ENCODE measurements around the gene CFAP299.
A peak's percentile ranks its signal among the peaks of the same experiment; 100 is the strongest.

The CFAP299 gene

DNA sequence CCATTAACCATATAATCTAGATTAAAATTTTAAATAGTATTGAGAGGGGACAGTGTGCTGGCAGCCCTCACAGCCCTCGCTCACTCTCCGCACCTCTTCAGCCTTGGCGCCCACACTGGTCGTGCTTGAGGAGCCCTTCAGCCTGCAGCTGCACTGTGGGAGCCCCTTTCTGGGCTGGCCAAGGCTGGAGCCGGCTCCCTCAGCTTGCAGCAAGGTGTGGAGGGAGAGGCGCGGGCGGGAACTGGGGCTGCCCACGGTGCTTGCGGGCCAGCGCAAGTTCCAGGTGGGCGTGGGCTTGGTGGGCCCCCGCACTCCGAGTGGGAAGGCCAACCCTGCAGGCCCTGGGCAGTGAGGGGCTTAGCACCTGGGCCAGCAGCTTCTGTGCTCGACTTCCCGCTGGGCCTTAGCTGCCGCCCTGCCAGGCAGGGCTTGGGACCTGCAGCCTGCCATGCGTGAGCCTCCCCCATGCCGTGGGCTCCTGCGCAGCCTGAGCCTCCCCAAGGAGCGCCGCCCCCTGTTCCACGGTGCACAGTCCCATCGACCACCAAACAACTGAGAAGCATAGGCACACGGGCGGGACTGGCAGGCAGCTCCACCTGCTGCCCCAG lies 32.8 kb upstream of the CFAP299 start:
- no peak for TF ChIP-seq CTCF (conservative IDR thresholded peaks at IDR 0.05; ENCODE audit: control insufficient read depth, insufficient read depth, low read depth, low read length)
- no peak overlapping the region for H3K4me3 ChIP-seq (ENCODE audit: control insufficient read depth, low read depth, low read length)
- DNase-seq (ENCODE audit: low read depth), result no peak

DNA sequence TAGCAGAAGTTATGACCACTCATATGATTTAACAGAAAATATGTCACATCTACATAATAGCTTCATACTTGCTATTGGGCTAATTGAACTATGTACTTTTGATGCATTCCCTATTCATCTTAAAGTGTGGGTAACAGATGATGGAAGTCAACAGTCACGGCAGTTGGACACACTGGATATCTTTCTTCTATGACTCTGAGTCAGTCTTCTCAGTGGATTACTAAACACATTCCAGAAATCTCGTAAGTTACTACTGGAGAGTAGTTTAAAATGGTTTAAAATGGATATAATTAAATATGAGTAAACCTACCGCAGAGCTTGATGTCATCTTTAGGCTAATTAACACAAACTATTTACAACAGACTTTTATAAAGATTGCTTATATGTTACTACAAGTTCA lies 30.1 kb upstream of the CFAP299 start:
- peak; percentile 79 for DNase-seq (ENCODE audit: low read depth)

GRCh38 chr4:80306260-80306659 lies 29.3 kb upstream of the CFAP299 start:
- no peak overlapping the region for H3K4me3 ChIP-seq (ENCODE audit: control insufficient read depth, low read depth, low read length)
- TF ChIP-seq CTCF (conservative IDR thresholded peaks at IDR 0.05; ENCODE audit: control insufficient read depth, insufficient read depth, low read depth, low read length), result no peak
- DNase-seq (ENCODE audit: low read depth), result peak; percentile 52

More for the DNA sequence above, 30.1 kb upstream of the CFAP299 start:
- no peak overlapping the region for H3K4me3 ChIP-seq (ENCODE audit: control insufficient read depth, low read depth, low read length)
- no peak for TF ChIP-seq CTCF (conservative IDR thresholded peaks at IDR 0.05; ENCODE audit: control insufficient read depth, insufficient read depth, low read depth, low read length)

DNA sequence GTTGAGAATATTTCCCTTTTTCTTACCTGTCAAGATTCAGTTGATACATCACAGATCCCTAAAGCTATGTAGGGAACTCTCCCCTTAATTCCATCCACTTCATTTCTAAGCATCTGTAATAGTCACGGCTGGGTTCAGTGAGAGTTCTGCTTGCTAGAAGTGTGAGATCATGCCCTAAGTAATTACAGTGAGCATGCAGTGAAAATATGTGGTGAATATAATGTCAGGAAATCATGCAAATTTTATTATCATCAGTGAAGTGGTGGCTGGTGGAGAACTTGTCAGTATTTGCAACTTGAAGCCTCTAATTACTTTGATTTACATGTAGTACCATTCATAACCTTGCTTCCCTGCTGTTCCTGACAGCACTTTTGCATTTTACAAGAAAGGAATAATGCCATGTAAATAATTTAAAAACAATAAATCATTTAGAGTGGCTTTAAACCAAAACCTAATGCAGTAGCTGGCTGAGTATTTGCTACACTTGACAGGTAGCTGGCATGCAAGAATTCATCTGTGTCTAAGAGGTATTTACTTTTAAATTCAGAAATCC lies 28.3 kb upstream of the CFAP299 start:
- no peak overlapping the region for H3K4me3 ChIP-seq (ENCODE audit: control insufficient read depth, low read depth, low read length)
- no peak for DNase-seq (ENCODE audit: low read depth)
- no peak for TF ChIP-seq CTCF (conservative IDR thresholded peaks at IDR 0.05; ENCODE audit: control insufficient read depth, insufficient read depth, low read depth, low read length)

DNA sequence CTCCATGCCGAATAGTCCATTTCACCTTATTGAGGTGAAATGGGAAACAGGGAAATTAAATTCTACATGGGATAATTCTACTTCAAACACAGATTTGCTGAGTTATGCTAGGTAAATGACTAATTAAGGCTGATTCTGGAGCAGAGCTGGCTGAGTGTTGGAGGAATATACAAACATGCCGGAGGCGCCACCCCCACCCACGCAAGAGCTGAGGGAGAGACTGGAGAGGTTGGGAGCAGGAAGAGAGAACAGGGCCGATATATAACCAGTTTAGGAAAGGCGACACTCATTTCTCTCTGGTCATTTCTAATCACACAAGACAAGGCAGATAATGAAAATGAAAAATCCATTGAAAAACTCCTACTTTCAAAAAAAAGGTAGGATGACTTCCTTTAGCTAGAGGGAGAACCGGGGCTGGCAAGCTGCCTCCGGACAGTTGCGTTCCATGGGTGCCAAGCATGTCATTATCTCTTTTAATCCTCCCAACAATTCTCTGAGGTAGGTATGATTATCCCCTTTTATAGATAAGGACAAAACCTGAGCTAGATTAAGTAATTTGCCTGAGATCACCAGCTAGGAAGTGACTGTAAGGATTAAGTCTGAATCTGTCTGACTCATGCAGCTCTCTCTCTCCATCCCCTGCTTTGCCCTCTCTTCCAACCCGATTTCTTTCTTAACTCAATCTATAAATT lies 27.6 kb upstream of the CFAP299 start:
- TF ChIP-seq CTCF (conservative IDR thresholded peaks at IDR 0.05; ENCODE audit: control insufficient read depth, insufficient read depth, low read depth, low read length), result no peak
- DNase-seq (ENCODE audit: low read depth), result peak; percentile 79
- peak overlapping the region; percentile 15 for H3K4me3 ChIP-seq (ENCODE audit: control insufficient read depth, low read depth, low read length)

- no peak overlapping the region for H3K4me3 ChIP-seq (ENCODE audit: control insufficient read depth, low read depth, low read length)
- DNase-seq (ENCODE audit: low read depth), result no peak
- no peak for TF ChIP-seq CTCF (conservative IDR thresholded peaks at IDR 0.05; ENCODE audit: control insufficient read depth, insufficient read depth, low read depth, low read length)
These were observed 27.1 kb upstream of the CFAP299 start for GRCh38 chr4:80308466-80308822.

Data from fibroblast of mammary gland (primary cell).